ENCODE data around the gene KRTAP19-2.
A peak's percentile ranks its signal among the peaks of the same experiment; 100 is the strongest.

Gene KRTAP19-2

GRCh38 chr21:30486180-30486579, 1.1 kb downstream of the KRTAP19-2 start:
- DNase-seq (ENCODE audit: insufficient read length, low spot score) (no peak), FAIRE-seq (no peak)
- no peak for TF ChIP-seq CTCF (IDR thresholded peaks at IDR 0.05; ENCODE audit: insufficient read depth, missing control alignments)

- TF ChIP-seq CTCF (IDR thresholded peaks at IDR 0.05; ENCODE audit: insufficient read depth, missing control alignments): no peak
- no peak for DNase-seq (ENCODE audit: insufficient read length, low spot score)
- FAIRE-seq: no peak
These were observed 5.1 kb downstream of the KRTAP19-2 start for GRCh38 chr21:30482130-30482529.

GRCh38 chr21:30480145-30480544, 7.1 kb downstream of the KRTAP19-2 start, which contains the start of gene KRTAP19-1:
Gene KRTAP19-1, minus strand, starts transcription at chr21:30480367. Its CDS starts 50 bp downstream, at chr21:30480317.
- TF ChIP-seq CTCF (IDR thresholded peaks at IDR 0.05; ENCODE audit: insufficient read depth, missing control alignments): no peak
- FAIRE-seq (no peak), DNase-seq (ENCODE audit: insufficient read length, low spot score) (no peak)

- no peak for FAIRE-seq
- no peak for TF ChIP-seq CTCF (IDR thresholded peaks at IDR 0.05; ENCODE audit: insufficient read depth, missing control alignments)
These were observed 8.0 kb downstream of the KRTAP19-2 start for GRCh38 chr21:30479259-30479658.

GRCh38 chr21:30478004-30478403, 9.2 kb downstream of the KRTAP19-2 start:
- DNase-seq (ENCODE audit: insufficient read length, low spot score) (no peak), FAIRE-seq (no peak)
- TF ChIP-seq CTCF (IDR thresholded peaks at IDR 0.05; ENCODE audit: insufficient read depth, missing control alignments): no peak

More at GRCh38 chr21:30479259-30479658, 8.0 kb downstream of the KRTAP19-2 start:
- DNase-seq (ENCODE audit: insufficient read length, low spot score): no peak

- TF ChIP-seq CTCF (IDR thresholded peaks at IDR 0.05; ENCODE audit: insufficient read depth, missing control alignments): no peak
- no peak for DNase-seq (ENCODE audit: insufficient read length, low spot score)
- FAIRE-seq: no peak
These were observed 18.1 kb downstream of the KRTAP19-2 start for GRCh38 chr21:30468900-30469714.

- peak; percentile 28 for TF ChIP-seq CTCF (IDR thresholded peaks at IDR 0.05; ENCODE audit: insufficient read depth, missing control alignments)
- no peak for FAIRE-seq
- no peak for DNase-seq (ENCODE audit: insufficient read length, low spot score)
These were observed 23.5 kb downstream of the KRTAP19-2 start for GRCh38 chr21:30463713-30464112.

Data from D721Med (cell line).